GM12878 (cell line): ENCODE measurements around the gene ADGRL3. TPM values are rescaled to one million over a fixed set of nuclear protein-coding genes. Genes with fewer than 3 reads are reported as not detected.
"Not testable (repeated sequence)": the region's sequence is repeated elsewhere in the genome, so short reads cannot be mapped to it uniquely, and the experiment has no call there.

ENCODE experiments used
- ATAC-seq: fragments of 200-7000 bp; cut with Tn5 transposase; 3 replicates; pipeline ENCODE4 v1.9.1; 2020; ENCODE audit warnings: mild to moderate bottlenecking, moderate library complexity
- BruUV-seq: library from RNA; stranded (reverse); fragments of 400-500 nt; replicated peaks from 2 replicates; lab custom pipeline; 2021; lab: Mats Ljungman, UMichigan
- CTCF ChIA-PET: fragments of 300-600 bp; sonication (Branson Sonifier 250); formaldehyde crosslinking; extraction: SDS; loops from one replicate; lab custom pipeline; 2021; ENCODE audit warnings: inconsistent platforms; lab: Yijun Ruan, JAX
- POLR2A ChIA-PET: fragments of 350-600 bp; formaldehyde crosslinking; extraction: SDS; loops from one replicate; lab custom pipeline; 2021; ENCODE audit warnings: inconsistent platforms; lab: Charles Lee
- RAD21 ChIA-PET: fragments of 300-600 bp; sonication (Branson Sonifier 250); formaldehyde crosslinking; loops from one replicate; lab custom pipeline; 2023; ENCODE audit warnings: antibody characterized with exemption; ENCODE audit not compliant: unreplicated experiment; lab: Charles Lee
- SMC1A ChIA-PET: fragments of 300-600 bp; sonication (Branson Sonifier 250); formaldehyde crosslinking; loops from one replicate; lab custom pipeline; 2023; ENCODE audit not compliant: unreplicated experiment, uncharacterized antibody; lab: Charles Lee
- DNase-seq: peaks from one replicate; pipeline ENCODE4 v3.0.0-alpha.2; 2011; ENCODE audit warnings: low read depth, low spot score
- FAIRE-seq: peaks from 3 replicates; lab custom pipeline; 2011; peaks lifted over from hg19 to GRCh38; lab: Jason Lieb, UNC
- H2AFZ ChIP-seq: 2 replicates; pipeline ENCODE4 v1.6.0; 2011; ENCODE audit warnings: low read depth, low read length, control low read depth; ENCODE audit not compliant: control insufficient read depth
- H3K27ac ChIP-seq: 2 replicates; pipeline ENCODE4 v1.5.1; 2011; ENCODE audit warnings: control low read depth; ENCODE audit not compliant: control insufficient read depth, insufficient read depth
- H3K27me3 ChIP-seq, 2 experiments: replicated peaks in 1 of 2; 2 replicates each; pipeline versions ENCODE4 v1.6.0 to v1.6.1; 2011; ENCODE audit warnings: low read length in 1 of 2; ENCODE audit not compliant: control insufficient read depth in 2 of 2, insufficient read depth in 2 of 2
- H3K36me3 ChIP-seq, 2 experiments: 2 replicates each; pipeline ENCODE4 v1.5.1; 2011; ENCODE audit warnings: low read length in 1 of 2; ENCODE audit not compliant: control insufficient read depth in 2 of 2, insufficient read depth in 2 of 2
- H3K4me1 ChIP-seq: 2 replicates; pipeline ENCODE4 v1.6.1; 2011; ENCODE audit warnings: mild to moderate bottlenecking, low read length, moderate library complexity, mixed read lengths; ENCODE audit not compliant: control insufficient read depth, insufficient read depth
- H3K4me2 ChIP-seq: 2 replicates; pipeline ENCODE4 v1.6.0; 2011; ENCODE audit warnings: control low read depth; ENCODE audit not compliant: control insufficient read depth, insufficient read depth
- H3K4me3 ChIP-seq: fragments of 200-600 bp; sonication (generic); 2 replicates; pipeline ENCODE4 v1.5.1; 2016
- H3K79me2 ChIP-seq: 2 replicates; pipeline ENCODE4 v1.6.0; 2011; ENCODE audit warnings: low read length; ENCODE audit not compliant: control insufficient read depth, insufficient read depth
- H3K9ac ChIP-seq: 2 replicates; pipeline ENCODE4 v1.8.0; 2011; ENCODE audit warnings: low read length, control low read depth, mixed read lengths; ENCODE audit not compliant: control insufficient read depth, insufficient read depth
- H3K9me3 ChIP-seq: replicated peaks from 3 replicates; pipeline ENCODE4 v1.5.1; 2011; ENCODE audit warnings: mild to moderate bottlenecking, low read length; ENCODE audit not compliant: control insufficient read depth, insufficient read depth
- H4K20me1 ChIP-seq: 2 replicates; pipeline ENCODE4 v1.6.0; 2011; ENCODE audit not compliant: control insufficient read depth, insufficient read depth
- BCLAF1 ChIP-seq: fragments of 450-650 bp; IDR thresholded peaks from 2 replicates; pipeline ENCODE4 v1.6.1; 2017; ENCODE audit warnings: antibody characterized with exemption, mild to moderate bottlenecking, moderate library complexity
- MXI1 ChIP-seq: fragments of 150-350 bp; IDR thresholded peaks from 2 replicates; pipeline ENCODE4 v1.6.1; 2011; ENCODE audit warnings: low read depth, mild to moderate bottlenecking, inconsistent platforms, low read length, improper control_type of control experiment
- SMARCA5 ChIP-seq: fragments of 450-650 bp; IDR thresholded peaks from 2 replicates; pipeline ENCODE4 v1.6.1; 2017; ENCODE audit warnings: mild to moderate bottlenecking
- WGBS: methylation state at CpG from one replicate; pipeline ENCODE4 v1.1.6; 2016; ENCODE audit warnings: low lambda C conversion rate; ENCODE audit not compliant: insufficient replicate concordance, insufficient coverage; ENCODE audit errors: missing lambda C conversion rate; 5-methylcytosine and 5-hydroxymethylcytosine counted together
- in situ Hi-C: fragments of 300-500 bp; cut with MboI; formaldehyde crosslinking; loops from 9 replicates; pipeline ENCODE4 v1.14.3; 2018; ENCODE audit warnings: mixed read lengths
- intact Hi-C: fragments of 100-400 bp; cut with micrococcal nuclease; formaldehyde crosslinking; loops from one replicate; pipeline ENCODE4 v1.14.2; 2022; ENCODE audit not compliant: unreplicated experiment
- polyA plus RNA-seq, 11 experiments: library from polyadenylated mRNA; depleted of rRNA in 4 of 11; unstranded in 6 of 11; stranded (reverse) in 5 of 11; fragments of >200 nt; fragmentation: Nextera tagmentation in 4 of 11; fragmentation: Illumina TruSeq in 1 of 11; extraction: Ambion mirVana in 4 of 11; extraction: Trizol in 1 of 11; gene quantifications; 1 replicate in 1 of 11; 2 replicates in 10 of 11; pipeline versions ENCODE4 v1.2.1 to v1.2.3, GENCODE V29; 2011 to 2016; ENCODE audit warnings: inconsistent platforms in 2 of 11, missing spikeins in 2 of 11, low read depth in 1 of 11
- total RNA-seq, 4 experiments: library from RNA; depleted of rRNA in 3 of 4; stranded (reverse); fragments of >200 nt in 3 of 4; fragmentation: Illumina TruSeq in 1 of 4; extraction: Trizol in 1 of 4; gene quantifications; 2 replicates each; pipeline versions ENCODE4 v1.2.1 to v1.2.3, GENCODE V29; 2013 to 2021

Gene ADGRL3
- total and polyA plus RNA-seq, 10 of the 15 experiments (the other 5 are each of a cell fraction or from before 2014, with no cell fraction given), result 1.1 TPM; not detected in 9

- no peak for TF ChIP-seq BCLAF1
- no peak for TF ChIP-seq MXI1
- no peak for TF ChIP-seq SMARCA5
Measured at GRCh38 chr4:61985426-61985825, 785.3 kb downstream of the ADGRL3 start (continued).

- H2AFZ ChIP-seq, H3K4me3 ChIP-seq, ATAC-seq, H3K9me3 ChIP-seq, H3K9ac ChIP-seq, FAIRE-seq, H4K20me1 ChIP-seq, H3K4me1 ChIP-seq, DNase-seq, H3K4me2 ChIP-seq, intact Hi-C loops, in situ Hi-C loops, H3K27ac ChIP-seq, BruUV-seq, CTCF ChIA-PET, H3K36me3 ChIP-seq, H3K79me2 ChIP-seq, H3K27me3 ChIP-seq, RAD21 ChIA-PET: not testable (repeated sequence)
- 56% methylated on average over 7 of the region's 7 CpGs for WGBS
- ChIA-PET SMC1A (interaction anchor here (0.6 kb wide), 1 partner anchor 10 kb away, joined by 4 read pairs; no protein-coding TSS in a partner anchor), POLR2A (interaction anchor here (0.6 kb wide), 1 partner anchor 84 kb away, joined by 6 read pairs; no protein-coding TSS in a partner anchor)
Measured at GRCh38 chr4:61986929-61987328, 786.8 kb downstream of the ADGRL3 start.
